ENCODE measurements around the gene KCNMA1. TPM values are rescaled to one million over a fixed set of nuclear protein-coding genes. Genes with fewer than 3 reads are reported as not detected.

The KCNMA1 gene
- total RNA-seq, 2 donors from 2014 or later, result 168 to 188 TPM

GRCh38 chr10:77043420-77043763, 594.2 kb downstream of the KCNMA1 start:
- no peak for TF ChIP-seq CTCF (IDR thresholded peaks at IDR 0.05)
- Histone ChIP-seq H3K27ac (no peak overlapping the region), H3K4me1 (ENCODE audit: control insufficient read depth in 1 of 2, low read depth in 2 of 2) (peaks cover 15 to 51% of the 10 kb centered on the region in 2 donors), H3K27me3 (replicated peaks; ENCODE audit: insufficient read depth) (no peaks in the 10 kb centered on the region), H3K9me3 (no peaks in the 10 kb centered on the region), H3K36me3 (peaks cover 8% of the 10 kb centered on the region), H3K4me3 (no peak overlapping the region)
- ATAC-seq (ENCODE audit: insufficient number of reproducible peaks, low FRiP score, low read depth), result no peak
- no peak for DNase-seq (ENCODE audit: low spot score)

- Histone ChIP-seq H3K27me3 (replicated peaks; ENCODE audit: insufficient read depth) (no peaks in the 10 kb centered on the region), H3K9me3 (no peaks in the 10 kb centered on the region), H3K4me1 (ENCODE audit: control insufficient read depth in 1 of 2, low read depth in 2 of 2) (peaks cover 15 to 53% of the 10 kb centered on the region in 2 donors), H3K4me3 (no peak overlapping the region), H3K27ac (no peak overlapping the region), H3K36me3 (peaks cover 8% of the 10 kb centered on the region)
- no peak for TF ChIP-seq CTCF (IDR thresholded peaks at IDR 0.05)
- ATAC-seq (ENCODE audit: insufficient number of reproducible peaks, low FRiP score, low read depth), result no peak
- no peak for DNase-seq (ENCODE audit: low spot score)
Observed at GRCh38 chr10:77042706-77043419, 594.7 kb downstream of the KCNMA1 start.

GRCh38 chr10:77041636-77042258, 595.9 kb downstream of the KCNMA1 start:
- Histone ChIP-seq H3K9me3 (no peaks in the 10 kb centered on the region), H3K27me3 (replicated peaks; ENCODE audit: insufficient read depth) (no peaks in the 10 kb centered on the region), H3K4me3 (no peak overlapping the region), H3K27ac (no peak overlapping the region), H3K36me3 (peaks cover 8% of the 10 kb centered on the region), H3K4me1 (ENCODE audit: control insufficient read depth in 1 of 2, low read depth in 2 of 2) (peaks cover 9 to 53% of the 10 kb centered on the region in 2 donors)
- DNase-seq (ENCODE audit: low spot score) (no peak), ATAC-seq (ENCODE audit: insufficient number of reproducible peaks, low FRiP score, low read depth) (no peak)
- TF ChIP-seq CTCF (IDR thresholded peaks at IDR 0.05), result no peak

GRCh38 chr10:77038407-77038806, 599.2 kb downstream of the KCNMA1 start:
- peaks cover 5 to 52% of the 10 kb centered on the region in 2 donors for H3K4me1 ChIP-seq (ENCODE audit: control insufficient read depth in 1 of 2, low read depth in 2 of 2)
- no peak overlapping the region for H3K27ac ChIP-seq
- no peaks in the 10 kb centered on the region for H3K9me3 ChIP-seq
- no peak for TF ChIP-seq CTCF (IDR thresholded peaks at IDR 0.05)
- ATAC-seq (ENCODE audit: insufficient number of reproducible peaks, low FRiP score, low read depth) (no peak), DNase-seq (ENCODE audit: low spot score) (no peak)
- no peaks in the 10 kb centered on the region for H3K27me3 ChIP-seq (replicated peaks; ENCODE audit: insufficient read depth)
- H3K36me3 ChIP-seq, result peaks cover 8% of the 10 kb centered on the region
- H3K4me3 ChIP-seq, result no peak overlapping the region

GRCh38 chr10:77037735-77038403, 599.7 kb downstream of the KCNMA1 start:
- DNase-seq (ENCODE audit: low spot score), result no peak

More at GRCh38 chr10:77037735-77038403, 599.7 kb downstream of the KCNMA1 start:
- ATAC-seq (ENCODE audit: insufficient number of reproducible peaks, low FRiP score, low read depth), result no peak
- TF ChIP-seq CTCF (IDR thresholded peaks at IDR 0.05), result no peak
- H3K27ac ChIP-seq, result no peak overlapping the region
- no peaks in the 10 kb centered on the region for H3K9me3 ChIP-seq
- H3K4me1 ChIP-seq (ENCODE audit: control insufficient read depth in 1 of 2, low read depth in 2 of 2), result peaks cover 5 to 52% of the 10 kb centered on the region in 2 donors
- no peak overlapping the region for H3K4me3 ChIP-seq
- H3K27me3 ChIP-seq (replicated peaks; ENCODE audit: insufficient read depth), result no peaks in the 10 kb centered on the region
- H3K36me3 ChIP-seq, result peaks cover 8% of the 10 kb centered on the region
